Spleen (tissue), 11 donors: Measurements from ENCODE around the gene RCL1. TPM values are rescaled to one million over a fixed set of nuclear protein-coding genes. Genes with fewer than 3 reads are reported as not detected.

ENCODE experiments used
- DNase-seq: peaks from one replicate; pipeline ENCODE4 v3.0.0-alpha.2; 2020
- H3K27ac ChIP-seq, 8 donors: fragments of 200-600 bp; sonication (generic) in 7 of 8; 1 replicate in 4 of 8; 2 replicates in 4 of 8; pipeline versions ENCODE4 v1.5.0 to v1.8.0; 2016 to 2021; ENCODE audit warnings: inconsistent platforms in 4 of 8, mild to moderate bottlenecking in 4 of 8, moderate library complexity in 1 of 8
- H3K27me3 ChIP-seq, 7 donors: fragments of 200-600 bp; sonication (generic) in 6 of 7; replicated peaks in 1 of 7; 1 replicate in 4 of 7; 2 replicates in 3 of 7; pipeline versions ENCODE4 v1.5.0 to v1.8.0; 2016 to 2021; ENCODE audit warnings: inconsistent platforms in 3 of 7, mild to moderate bottlenecking in 1 of 7
- H3K36me3 ChIP-seq, 6 donors: fragments of 200-600 bp; sonication (generic) in 5 of 6; 1 replicate in 4 of 6; 2 replicates in 2 of 6; pipeline versions ENCODE4 v1.5.0 to v1.8.0; 2016 to 2021; ENCODE audit warnings: inconsistent platforms in 2 of 6
- H3K4me1 ChIP-seq, 6 donors: fragments of 200-600 bp; sonication (generic) in 5 of 6; 1 replicate in 3 of 6; 2 replicates in 3 of 6; pipeline versions ENCODE4 v1.5.0 to v1.8.0; 2016 to 2021; ENCODE audit warnings: inconsistent platforms in 3 of 6
- H3K4me3 ChIP-seq, 8 donors: fragments of 200-600 bp; sonication (generic) in 7 of 8; 1 replicate in 4 of 8; 2 replicates in 4 of 8; pipeline versions ENCODE4 v1.5.0 to v1.8.0; 2016 to 2021; ENCODE audit warnings: inconsistent platforms in 4 of 8, mild to moderate bottlenecking in 4 of 8, moderate library complexity in 2 of 8
- H3K9me3 ChIP-seq, 8 donors: fragments of 200-600 bp; sonication (generic) in 7 of 8; 1 replicate in 4 of 8; 2 replicates in 4 of 8; pipeline versions ENCODE4 v1.5.0 to v1.8.0; 2016 to 2021; ENCODE audit warnings: inconsistent platforms in 4 of 8
- POLR2A ChIP-seq, 3 donors: fragments of 450-650 bp; IDR thresholded peaks; one replicate each; pipeline ENCODE4 v1.5.1; 2017; ENCODE audit warnings: antibody characterized with exemption in 3 of 3, mild to moderate bottlenecking in 1 of 3
- POLR2AphosphoS5 ChIP-seq, 3 donors: sonication (generic); formaldehyde crosslinking; IDR thresholded peaks; one replicate each; pipeline ENCODE4 v1.5.1; 2017; ENCODE audit warnings: antibody characterized with exemption in 3 of 3
- WGBS, 5 donors: extraction: QIAGEN DNeasy Blood & Tissue Kit in 3 of 5; methylation state at CpG; one replicate each; pipeline versions ENCODE4 v1.1.5 to v1.1.7; 2013 to 2018; 5-methylcytosine and 5-hydroxymethylcytosine counted together
- intact Hi-C: fragments of 100-400 bp; cut with DNase I; formaldehyde crosslinking; loops from one replicate; pipeline ENCODE4 v1.15.0; 2023; ENCODE audit warnings: low total_unique reads
- polyA plus RNA-seq, 3 donors: library from polyadenylated mRNA; stranded (reverse); fragments of 200-250 nt; gene quantifications; one replicate each; pipeline ENCODE4 v1.2.1, GENCODE V29; 2013
- total RNA-seq, 7 donors: library from RNA; depleted of rRNA in 3 of 7; stranded (reverse); fragments of >200 nt in 3 of 7; fragmentation: NEBNext Ultra II Directional in 4 of 7; extraction: Animal tissue kit (Norgen Biotek cat#: 25700) in 4 of 7; gene quantifications; one replicate each; pipeline versions ENCODE4 v1.1.0 to v1.2.1, GENCODE V29; 2016 to 2021
- TF ChIP-seq, protein P1 (sequence below), 11 experiments: fragments of 200-600 bp in 7 of 11; fragments of 450-650 bp in 4 of 11; sonication (generic) in 4 of 11; IDR thresholded peaks in 8 of 11; conservative IDR thresholded peaks in 3 of 11; 1 replicate in 7 of 11; 2 replicates in 4 of 11; pipeline versions ENCODE4 v1.4.0 to v1.8.0; 2016 to 2021; ENCODE audit warnings: antibody characterized with exemption in 11 of 11, inconsistent platforms in 4 of 11, mild to moderate bottlenecking in 1 of 11
- donor health status: healthy with polysubstance abuse.
- donor health status: DM: no; HTN: no; CAD: no; lungs with moderate emphysema.
- donor health status: DM: no; HTN: no; CAD: no.
- donor health status: Bipolar disorder and iron deficiency.
- donor health status: healthy.
- donor health status: DM: no; HTN: no; CAD: no.
- donor health status: DM: yes; HTN: yes; CAD: no.

The RCL1 gene
- total and polyA plus RNA-seq, 10 donors: 11.8 to 29.4 (median 21.6) TPM

DNA sequence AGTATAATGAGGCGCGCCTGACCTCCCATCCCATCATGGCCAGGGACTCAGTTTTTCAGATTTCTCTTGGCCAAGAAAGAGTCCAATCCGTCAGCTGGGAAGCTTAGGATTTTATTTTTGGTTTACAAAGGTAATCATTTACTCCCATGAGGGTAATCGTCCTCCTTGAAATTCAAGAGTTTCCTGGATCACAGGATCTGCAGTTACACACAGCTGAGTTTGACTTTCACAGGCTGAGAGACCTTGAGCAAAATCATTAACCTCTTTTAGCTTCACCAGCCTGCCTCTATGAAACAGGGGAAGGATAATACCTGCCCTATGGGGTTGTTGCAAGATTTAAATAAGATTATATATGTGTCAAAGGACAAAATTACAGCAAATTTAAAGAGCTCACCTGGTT, 36.3 kb upstream of the RCL1 start:
- no peak for DNase-seq
- no peaks in the 10 kb centered on the region for H3K9me3 ChIP-seq
- H3K4me1 ChIP-seq: peaks cover 0 to 33% (median 14%) of the 10 kb centered on the region in 6 donors
- H3K27me3 ChIP-seq: no peaks in the 10 kb centered on the region
- H3K4me3 ChIP-seq: no peak overlapping the region
- intact Hi-C loops: no loop called here
- no peak overlapping the region for H3K27ac ChIP-seq
- H3K36me3 ChIP-seq: no peaks in the 10 kb centered on the region
- TF ChIP-seq, protein P1, sequence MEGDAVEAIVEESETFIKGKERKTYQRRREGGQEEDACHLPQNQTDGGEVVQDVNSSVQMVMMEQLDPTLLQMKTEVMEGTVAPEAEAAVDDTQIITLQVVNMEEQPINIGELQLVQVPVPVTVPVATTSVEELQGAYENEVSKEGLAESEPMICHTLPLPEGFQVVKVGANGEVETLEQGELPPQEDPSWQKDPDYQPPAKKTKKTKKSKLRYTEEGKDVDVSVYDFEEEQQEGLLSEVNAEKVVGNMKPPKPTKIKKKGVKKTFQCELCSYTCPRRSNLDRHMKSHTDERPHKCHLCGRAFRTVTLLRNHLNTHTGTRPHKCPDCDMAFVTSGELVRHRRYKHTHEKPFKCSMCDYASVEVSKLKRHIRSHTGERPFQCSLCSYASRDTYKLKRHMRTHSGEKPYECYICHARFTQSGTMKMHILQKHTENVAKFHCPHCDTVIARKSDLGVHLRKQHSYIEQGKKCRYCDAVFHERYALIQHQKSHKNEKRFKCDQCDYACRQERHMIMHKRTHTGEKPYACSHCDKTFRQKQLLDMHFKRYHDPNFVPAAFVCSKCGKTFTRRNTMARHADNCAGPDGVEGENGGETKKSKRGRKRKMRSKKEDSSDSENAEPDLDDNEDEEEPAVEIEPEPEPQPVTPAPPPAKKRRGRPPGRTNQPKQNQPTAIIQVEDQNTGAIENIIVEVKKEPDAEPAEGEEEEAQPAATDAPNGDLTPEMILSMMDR (IDR thresholded peaks at IDR 0.05 in 8 of 11, conservative IDR thresholded peaks at IDR 0.05 in 3 of 11): no peak
- no peak for TF ChIP-seq POLR2A (IDR thresholded peaks at IDR 0.05)
- no peak for TF ChIP-seq POLR2AphosphoS5 (IDR thresholded peaks at IDR 0.05)
- WGBS, 5 donors: 75 to 87% (median 82%) methylated on average over 4 of the region's 4 CpGs

DNA sequence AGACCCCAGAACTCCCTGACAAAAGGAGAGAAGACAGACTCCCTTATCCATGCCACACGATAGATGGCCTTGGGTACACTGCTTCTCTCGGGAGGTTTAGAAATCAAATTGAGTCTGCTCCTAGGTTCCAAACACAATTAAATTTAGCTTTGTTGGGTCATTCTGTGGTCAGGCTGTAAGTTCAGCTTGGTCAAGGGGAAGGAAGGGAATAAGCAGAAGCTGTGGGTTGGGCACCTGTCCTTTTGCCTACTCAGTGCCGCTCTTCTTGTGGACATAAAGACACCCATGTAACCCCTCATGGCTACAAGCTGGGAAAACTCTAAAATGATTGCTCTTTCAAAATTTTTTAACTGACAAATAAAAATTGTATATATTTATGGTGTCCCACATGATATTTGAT, 32.6 kb upstream of the RCL1 start:
- no peak for DNase-seq
- Histone ChIP-seq H3K27ac (peak overlapping the region in 6 of 8 donors; percentile 33 to 94 (median 68)), H3K4me3 (peak overlapping the region in 1 of 8 donors; percentile 15), H3K27me3 (no peaks in the 10 kb centered on the region), H3K9me3 (no peaks in the 10 kb centered on the region), H3K36me3 (no peaks in the 10 kb centered on the region), H3K4me1 (peaks cover 7 to 53% (median 36%) of the 10 kb centered on the region in 6 donors)
- WGBS, 5 donors: 49 to 85% (median 67%) methylated on average over 3 of the region's 3 CpGs
- intact Hi-C loops: loop anchor here (5.0 to 10.0 kb wide), 4 partner anchors 37 to 845 kb away; partner anchors contain the start of gene JAK2
- TF ChIP-seq POLR2A (IDR thresholded peaks at IDR 0.05): no peak
- peak in 1 of 3 donors; percentile 52 for TF ChIP-seq POLR2AphosphoS5 (IDR thresholded peaks at IDR 0.05)

DNA sequence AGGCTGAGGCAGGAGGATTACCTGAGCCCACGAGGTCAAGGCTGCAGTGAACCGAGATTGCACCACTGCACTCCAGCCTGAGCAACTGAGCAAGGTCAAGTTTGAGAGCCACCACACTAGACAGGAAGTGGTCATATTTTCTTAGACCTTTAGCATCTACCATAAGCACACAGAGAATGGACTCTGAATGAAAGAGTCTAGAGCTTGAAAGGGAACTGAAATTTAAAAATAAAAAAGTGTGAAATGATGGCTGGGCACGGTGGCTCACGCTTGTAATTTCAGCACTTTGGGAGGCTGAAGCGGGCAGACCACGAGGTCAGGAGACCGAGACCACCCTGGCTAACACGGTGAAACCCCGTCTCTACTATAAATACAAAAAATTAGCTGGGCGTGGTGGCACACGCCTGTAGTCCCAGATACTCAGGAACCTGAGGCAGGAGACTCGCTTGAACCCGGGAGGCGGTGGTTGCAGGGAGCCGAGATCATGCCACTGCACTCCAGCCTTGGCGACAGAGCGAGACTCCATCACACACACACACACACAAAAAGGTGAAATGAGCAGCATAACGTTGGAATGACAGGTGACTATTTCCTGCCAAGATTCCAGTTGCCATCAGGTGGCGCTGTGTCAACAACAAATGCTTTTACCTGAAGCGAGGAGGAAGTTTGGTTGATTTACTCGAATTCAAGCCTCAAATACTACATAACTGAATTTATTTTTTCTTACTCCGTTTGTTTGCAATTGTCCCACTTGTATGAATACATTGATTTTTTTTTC, 30.4 kb upstream of the RCL1 start:
- peak overlapping the region in 6 of 8 donors; percentile 17 to 58 (median 26) for H3K4me3 ChIP-seq
- peak; percentile 87 for DNase-seq
- H3K27ac ChIP-seq: peak overlapping the region in 7 of 8 donors; percentile 73 to 94 (median 86)
- 12 to 18% (median 17%) methylated on average over 22 of the region's 22 CpGs for WGBS, 5 donors
- TF ChIP-seq POLR2A (IDR thresholded peaks at IDR 0.05) (no peak), POLR2AphosphoS5 (IDR thresholded peaks at IDR 0.05) (peak in 1 of 3 donors; percentile 40)
- TF ChIP-seq, protein P1 (IDR thresholded peaks at IDR 0.05 in 8 of 11, conservative IDR thresholded peaks at IDR 0.05 in 3 of 11): peak; percentile 62 to 94 (median 87)
- no peaks in the 10 kb centered on the region for H3K9me3 ChIP-seq
- no peaks in the 10 kb centered on the region for H3K36me3 ChIP-seq
- peaks cover 7 to 53% (median 34%) of the 10 kb centered on the region in 6 donors for H3K4me1 ChIP-seq
- no peaks in the 10 kb centered on the region for H3K27me3 ChIP-seq
- intact Hi-C loops: loop anchor here (5.0 to 10.0 kb wide), 4 partner anchors 35 to 843 kb away; partner anchors contain the start of gene JAK2

DNA sequence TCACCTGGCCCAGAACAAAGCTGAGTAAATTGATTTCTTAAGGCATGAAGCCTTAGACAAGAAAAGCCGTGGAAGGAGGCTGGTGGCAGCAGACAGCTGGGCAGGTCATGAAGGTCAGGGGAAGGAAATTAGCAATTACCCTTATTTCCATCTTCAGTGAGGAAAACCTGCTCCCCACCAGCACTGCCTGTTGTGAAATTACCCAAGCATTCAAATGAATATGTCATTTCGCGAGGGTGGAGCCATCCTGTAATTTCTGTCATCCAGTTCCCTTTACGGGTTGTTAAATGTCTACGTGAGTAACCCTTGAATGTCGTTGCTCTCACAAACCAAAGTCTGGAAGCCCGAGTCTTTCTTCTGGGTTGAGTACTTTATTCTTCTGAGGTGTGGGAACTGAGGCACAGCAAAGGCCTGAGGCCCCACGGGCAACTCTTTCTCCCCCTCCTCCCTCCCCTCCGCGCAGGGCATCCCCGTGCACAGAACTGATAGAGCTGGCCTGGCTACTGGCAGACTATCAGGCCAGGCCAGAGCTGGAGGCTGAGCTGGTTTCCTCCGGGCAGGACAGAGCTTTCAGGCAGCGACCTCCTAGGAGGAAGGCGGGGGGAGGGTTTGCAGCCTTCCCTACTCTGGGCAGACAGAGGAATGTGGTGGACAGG, 29.7 kb upstream of the RCL1 start:
- peak; percentile 86 for DNase-seq
- intact Hi-C loops: loop anchor here (5.0 to 10.0 kb wide), 4 partner anchors 34 to 842 kb away; partner anchors contain the start of gene JAK2

More for the DNA sequence above, 29.7 kb upstream of the RCL1 start:
- WGBS, 5 donors: 11 to 27% (median 14%) methylated on average over 13 to 14 of the region's 14 CpGs
- H3K9me3 ChIP-seq: no peaks in the 10 kb centered on the region
- TF ChIP-seq POLR2AphosphoS5 (IDR thresholded peaks at IDR 0.05): peak in 2 of 3 donors; percentile 35 to 51
- no peak for TF ChIP-seq POLR2A (IDR thresholded peaks at IDR 0.05)
- TF ChIP-seq, protein P1 (IDR thresholded peaks at IDR 0.05 in 8 of 11, conservative IDR thresholded peaks at IDR 0.05 in 3 of 11): peak in 1 of 11 experiments; percentile 20
- H3K36me3 ChIP-seq: no peaks in the 10 kb centered on the region
- peak overlapping the region in 7 of 8 donors; percentile 12 to 58 (median 25) for H3K4me3 ChIP-seq
- peak overlapping the region in 7 of 8 donors; percentile 73 to 94 (median 86) for H3K27ac ChIP-seq
- no peaks in the 10 kb centered on the region for H3K27me3 ChIP-seq
- peaks cover 7 to 53% (median 34%) of the 10 kb centered on the region in 6 donors for H3K4me1 ChIP-seq
